HepG2 (cell line): ENCODE measurements around the gene CDC42EP3.

Source experiments
- HMGA1 ChIP-seq: sonication (generic); formaldehyde crosslinking; conservative IDR thresholded peaks from 2 replicates; pipeline ENCODE4 v1.4.0; 2020; ENCODE audit warnings: missing genetic modification reagents
- HOXD1 ChIP-seq: sonication (generic); formaldehyde crosslinking; IDR thresholded peaks from 2 replicates; pipeline ENCODE4 v1.5.0; 2020; ENCODE audit warnings: missing genetic modification reagents
- TBP ChIP-seq: sonication (generic); formaldehyde crosslinking; IDR thresholded peaks from 2 replicates; pipeline ENCODE4 v1.5.0; 2020; ENCODE audit warnings: missing genetic modification reagents
- ZFP41 ChIP-seq: sonication (generic); formaldehyde crosslinking; IDR thresholded peaks from 2 replicates; pipeline ENCODE4 v1.4.0; 2020; ENCODE audit warnings: mild to moderate bottlenecking, missing genetic modification reagents, borderline replicate concordance
- ZNF33B ChIP-seq: sonication (generic); formaldehyde crosslinking; IDR thresholded peaks from 2 replicates; pipeline ENCODE4 v1.5.1; 2020; ENCODE audit warnings: mild to moderate bottlenecking, missing genetic modification reagents
- TF ChIP-seq, protein P1 (sequence below): sonication (generic); formaldehyde crosslinking; IDR thresholded peaks from 2 replicates; pipeline ENCODE4 v1.4.0; 2020; ENCODE audit warnings: low read depth, missing genetic modification reagents

DNA sequence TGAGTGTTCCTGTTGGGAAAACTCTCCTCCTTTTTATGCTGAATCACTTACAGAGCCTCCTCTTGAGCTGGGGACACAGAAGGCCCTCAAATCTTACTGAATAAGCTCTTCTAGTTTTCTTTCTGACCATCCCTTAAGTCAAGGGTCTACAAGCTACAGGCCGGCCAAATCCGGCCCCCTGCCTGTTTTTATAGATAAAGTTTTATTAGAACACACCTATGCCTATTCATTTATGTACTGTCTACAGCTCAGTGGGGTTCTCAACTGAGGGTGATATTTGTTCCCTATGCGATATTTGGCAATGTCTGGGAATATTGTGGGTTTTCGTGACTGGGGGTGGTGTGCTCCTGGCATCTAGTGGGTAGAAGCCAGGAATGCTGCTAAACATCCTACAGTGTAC, 14.0 kb downstream of the CDC42EP3 start:
- TF ChIP-seq ZFP41 (CRISPR knock-in tag): no peak
- TF ChIP-seq, protein P1, sequence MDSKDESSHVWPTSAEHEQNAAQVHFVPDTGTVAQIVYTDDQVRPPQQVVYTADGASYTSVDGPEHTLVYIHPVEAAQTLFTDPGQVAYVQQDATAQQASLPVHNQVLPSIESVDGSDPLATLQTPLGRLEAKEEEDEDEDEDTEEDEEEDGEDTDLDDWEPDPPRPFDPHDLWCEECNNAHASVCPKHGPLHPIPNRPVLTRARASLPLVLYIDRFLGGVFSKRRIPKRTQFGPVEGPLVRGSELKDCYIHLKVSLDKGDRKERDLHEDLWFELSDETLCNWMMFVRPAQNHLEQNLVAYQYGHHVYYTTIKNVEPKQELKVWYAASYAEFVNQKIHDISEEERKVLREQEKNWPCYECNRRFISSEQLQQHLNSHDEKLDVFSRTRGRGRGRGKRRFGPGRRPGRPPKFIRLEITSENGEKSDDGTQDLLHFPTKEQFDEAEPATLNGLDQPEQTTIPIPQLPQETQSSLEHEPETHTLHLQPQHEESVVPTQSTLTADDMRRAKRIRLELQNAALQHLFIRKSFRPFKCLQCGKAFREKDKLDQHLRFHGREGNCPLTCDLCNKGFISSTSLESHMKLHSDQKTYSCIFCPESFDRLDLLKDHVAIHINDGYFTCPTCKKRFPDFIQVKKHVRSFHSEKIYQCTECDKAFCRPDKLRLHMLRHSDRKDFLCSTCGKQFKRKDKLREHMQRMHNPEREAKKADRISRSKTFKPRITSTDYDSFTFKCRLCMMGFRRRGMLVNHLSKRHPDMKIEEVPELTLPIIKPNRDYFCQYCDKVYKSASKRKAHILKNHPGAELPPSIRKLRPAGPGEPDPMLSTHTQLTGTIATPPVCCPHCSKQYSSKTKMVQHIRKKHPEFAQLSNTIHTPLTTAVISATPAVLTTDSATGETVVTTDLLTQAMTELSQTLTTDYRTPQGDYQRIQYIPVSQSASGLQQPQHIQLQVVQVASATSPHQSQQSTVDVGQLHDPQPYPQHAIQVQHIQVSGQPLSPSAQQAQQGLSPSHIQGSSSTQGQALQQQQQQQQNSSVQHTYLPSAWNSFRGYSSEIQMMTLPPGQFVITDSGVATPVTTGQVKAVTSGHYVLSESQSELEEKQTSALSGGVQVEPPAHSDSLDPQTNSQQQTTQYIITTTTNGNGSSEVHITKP: no peak
- no peak for TF ChIP-seq TBP
- no peak for TF ChIP-seq HMGA1 (CRISPR knock-in tag)
- TF ChIP-seq ZNF33B (CRISPR knock-in tag): no peak
- TF ChIP-seq HOXD1 (CRISPR knock-in tag): no peak
